ENCODE measurements around the gene PACRG.

The PACRG gene

GRCh38 chr6:163085426-163085825, 357.7 kb downstream of the PACRG start:
- no peak for TF ChIP-seq CTCF (IDR thresholded peaks at IDR 0.05; ENCODE audit: low read length, missing control alignments)
- no peak for DNase-seq (ENCODE audit: low read depth)
- no peak overlapping the region for H3K4me3 ChIP-seq (replicated peaks; ENCODE audit: low read depth, low read length)

GRCh38 chr6:163085861-163086623, 358.3 kb downstream of the PACRG start:
- no peak for TF ChIP-seq CTCF (IDR thresholded peaks at IDR 0.05; ENCODE audit: low read length, missing control alignments)
- no peak for DNase-seq (ENCODE audit: low read depth)
- H3K4me3 ChIP-seq (replicated peaks; ENCODE audit: low read depth, low read length) = no peak overlapping the region

- DNase-seq (ENCODE audit: low read depth) = no peak
Observed at GRCh38 chr6:163086624-163086920, 358.8 kb downstream of the PACRG start.

GRCh38 chr6:163087981-163088380, 360.2 kb downstream of the PACRG start:
- no peak for TF ChIP-seq CTCF (IDR thresholded peaks at IDR 0.05; ENCODE audit: low read length, missing control alignments)
- no peak for DNase-seq (ENCODE audit: low read depth)
- H3K4me3 ChIP-seq (replicated peaks; ENCODE audit: low read depth, low read length) = no peak overlapping the region

More at GRCh38 chr6:163086624-163086920, 358.8 kb downstream of the PACRG start:
- no peak overlapping the region for H3K4me3 ChIP-seq (replicated peaks; ENCODE audit: low read depth, low read length)
- TF ChIP-seq CTCF (IDR thresholded peaks at IDR 0.05; ENCODE audit: low read length, missing control alignments) = no peak

- TF ChIP-seq CTCF (IDR thresholded peaks at IDR 0.05; ENCODE audit: low read length, missing control alignments) = no peak
- H3K4me3 ChIP-seq (replicated peaks; ENCODE audit: low read depth, low read length) = no peak overlapping the region
- DNase-seq (ENCODE audit: low read depth) = no peak
Observed at GRCh38 chr6:163092876-163093275, 365.1 kb downstream of the PACRG start.

GRCh38 chr6:163094881-163095280, 367.1 kb downstream of the PACRG start:
- DNase-seq (ENCODE audit: low read depth) = no peak
- H3K4me3 ChIP-seq (replicated peaks; ENCODE audit: low read depth, low read length) = no peak overlapping the region
- TF ChIP-seq CTCF (IDR thresholded peaks at IDR 0.05; ENCODE audit: low read length, missing control alignments) = no peak

- H3K4me3 ChIP-seq (replicated peaks; ENCODE audit: low read depth, low read length) = no peak overlapping the region
- DNase-seq (ENCODE audit: low read depth) = no peak
- TF ChIP-seq CTCF (IDR thresholded peaks at IDR 0.05; ENCODE audit: low read length, missing control alignments) = no peak
Observed at GRCh38 chr6:163095401-163095800, 367.6 kb downstream of the PACRG start.
